Mucosa of descending colon (tissue), 3 donors: ENCODE measurements around the gene SLC22A7. TPM values are rescaled to one million over a fixed set of nuclear protein-coding genes. Genes with fewer than 3 reads are reported as not detected.
"Not testable (repeated sequence)": the region's sequence is repeated elsewhere in the genome, so short reads cannot be mapped to it uniquely, and the experiment has no call there.

Source experiments
- ATAC-seq: fragments of 200-7000 bp; cut with Tn5 transposase; one replicate; pipeline ENCODE4 v1.9.1; 2020; ENCODE audit warnings: mild to moderate bottlenecking, moderate library complexity
- DNase-seq, 3 donors: peaks; one replicate each; pipeline ENCODE4 v3.0.0-alpha.2; 2020
- H3K36me3 ChIP-seq: fragments of 200-600 bp; one replicate; pipeline ENCODE4 v1.8.0; 2021; ENCODE audit warnings: low read depth, mild to moderate bottlenecking
- H3K4me1 ChIP-seq: fragments of 200-600 bp; one replicate; pipeline ENCODE4 v1.8.0; 2021; ENCODE audit warnings: low read depth, mild to moderate bottlenecking
- H3K4me3 ChIP-seq: fragments of 200-600 bp; one replicate; pipeline ENCODE4 v1.8.0; 2021; ENCODE audit warnings: mild to moderate bottlenecking
- H3K9me3 ChIP-seq: fragments of 200-600 bp; one replicate; pipeline ENCODE4 v1.8.0; 2021; ENCODE audit warnings: mild to moderate bottlenecking
- intact Hi-C, 2 donors: fragments of 100-400 bp; cut with DNase I in 1 of 2; cut with micrococcal nuclease in 1 of 2; formaldehyde crosslinking; loops; one replicate each; pipeline versions ENCODE4 v1.11.0 to v1.11.1; 2022; cut with DNase I, micrococcal nuclease
- total RNA-seq, 3 donors: library from RNA; stranded (reverse); fragmentation: NEBNext Ultra II Directional in 2 of 3; extraction: Animal tissue kit (Norgen Biotek cat#: 25700) in 2 of 3; gene quantifications; one replicate each; pipeline versions ENCODE4 v1.2.1 to v1.2.4, GENCODE V29; 2021 to 2023
- TF ChIP-seq, protein P1 (sequence below): fragments of 200-600 bp; IDR thresholded peaks from one replicate; pipeline ENCODE4 v1.8.0; 2022; ENCODE audit warnings: antibody characterized with exemption, mild to moderate bottlenecking
- donor health status: DM: no; HTN: no; CAD: no; lungs with moderate emphysema.
- donor health status: DM: no; HTN: no; CAD: no.
- donor health status: DM: no; HTN: yes; CAD: no.

The SLC22A7 gene
- total RNA-seq, 3 donors from 2014 or later = 0.32 TPM; not detected in 2

- H3K9me3 ChIP-seq = no peaks in the 10 kb centered on the region
- no peak for DNase-seq
- no peak overlapping the region for H3K4me3 ChIP-seq
- ATAC-seq = no peak
- TF ChIP-seq, protein P1, sequence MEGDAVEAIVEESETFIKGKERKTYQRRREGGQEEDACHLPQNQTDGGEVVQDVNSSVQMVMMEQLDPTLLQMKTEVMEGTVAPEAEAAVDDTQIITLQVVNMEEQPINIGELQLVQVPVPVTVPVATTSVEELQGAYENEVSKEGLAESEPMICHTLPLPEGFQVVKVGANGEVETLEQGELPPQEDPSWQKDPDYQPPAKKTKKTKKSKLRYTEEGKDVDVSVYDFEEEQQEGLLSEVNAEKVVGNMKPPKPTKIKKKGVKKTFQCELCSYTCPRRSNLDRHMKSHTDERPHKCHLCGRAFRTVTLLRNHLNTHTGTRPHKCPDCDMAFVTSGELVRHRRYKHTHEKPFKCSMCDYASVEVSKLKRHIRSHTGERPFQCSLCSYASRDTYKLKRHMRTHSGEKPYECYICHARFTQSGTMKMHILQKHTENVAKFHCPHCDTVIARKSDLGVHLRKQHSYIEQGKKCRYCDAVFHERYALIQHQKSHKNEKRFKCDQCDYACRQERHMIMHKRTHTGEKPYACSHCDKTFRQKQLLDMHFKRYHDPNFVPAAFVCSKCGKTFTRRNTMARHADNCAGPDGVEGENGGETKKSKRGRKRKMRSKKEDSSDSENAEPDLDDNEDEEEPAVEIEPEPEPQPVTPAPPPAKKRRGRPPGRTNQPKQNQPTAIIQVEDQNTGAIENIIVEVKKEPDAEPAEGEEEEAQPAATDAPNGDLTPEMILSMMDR = no peak
- intact Hi-C loops = no loop called here
- H3K36me3 ChIP-seq = no peaks in the 10 kb centered on the region
- H3K4me1 ChIP-seq = no peaks in the 10 kb centered on the region
These were observed 49.0 kb downstream of the SLC22A7 start for GRCh38 chr6:43347021-43347420.

GRCh38 chr6:43347444-43347843 lies 49.4 kb downstream of the SLC22A7 start:
- TF ChIP-seq, protein P1 = no peak
- DNase-seq = no peak
- no peak for ATAC-seq
- Histone ChIP-seq H3K36me3 (no peaks in the 10 kb centered on the region), H3K9me3 (no peaks in the 10 kb centered on the region), H3K4me1 (no peaks in the 10 kb centered on the region), H3K4me3 (no peak overlapping the region)
- intact Hi-C loops = no loop called here

DNA sequence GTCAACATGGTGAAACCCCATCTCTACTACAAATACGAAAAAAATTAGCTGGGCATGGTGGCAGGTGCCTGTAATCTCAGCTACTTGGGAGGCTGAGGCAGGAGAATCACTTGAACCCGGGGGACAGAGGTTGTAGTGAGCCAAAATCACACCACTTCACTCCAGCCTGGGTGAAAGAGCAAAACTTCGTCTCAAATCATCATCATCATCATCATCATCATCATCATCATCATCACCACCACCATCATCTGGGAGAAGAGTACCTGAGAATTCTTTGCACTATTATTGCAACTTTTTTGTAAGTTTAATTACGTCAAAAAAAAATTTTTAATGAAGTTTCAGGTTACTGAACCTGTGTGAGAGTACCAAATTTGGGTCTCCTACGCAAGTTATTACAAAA lies 53.9 kb downstream of the SLC22A7 start:
- intact Hi-C loops, ATAC-seq, H3K4me3 ChIP-seq, DNase-seq, H3K4me1 ChIP-seq, H3K9me3 ChIP-seq, H3K36me3 ChIP-seq: not testable (repeated sequence)

Other genes with a start within 250 kb of the SLC22A7 start
- gene CUL7, start 244.4 kb upstream of the SLC22A7 start, total RNA-seq = 10 to 100 TPM; 15.1 to 16.2 (median 15.3) TPM
- gene MRPL2, start 238.8 kb upstream of the SLC22A7 start, total RNA-seq = 10 to 100 TPM; 58.7 to 82.8 (median 75.2) TPM
- 100 to 1,000 TPM in 1 of 3 donors, 10 to 100 TPM in 2; 69.1 to 144 (median 99.1) TPM for gene KLC4, start 238.6 kb upstream of the SLC22A7 start, total RNA-seq
- gene PTK7, start 221.9 kb upstream of the SLC22A7 start, total RNA-seq = 10 to 100 TPM in 1 of 3 donors, 1 to 10 TPM in 2; 8.3 to 12.9 (median 9.4) TPM
- gene SRF, start 127.0 kb upstream of the SLC22A7 start, total RNA-seq = 10 to 100 TPM; 19.5 to 87.1 (median 26.3) TPM
- 10 to 100 TPM; 35.9 to 46.9 (median 44.3) TPM for gene CUL9, start 116.1 kb upstream of the SLC22A7 start, total RNA-seq
- 10 to 100 TPM; 42.7 to 69.0 (median 45.7) TPM for gene DNPH1, start 68.8 kb upstream of the SLC22A7 start, total RNA-seq
- gene TTBK1, start 54.8 kb upstream of the SLC22A7 start, total RNA-seq = under 1 TPM; 0.24 to 0.95 (median 0.93) TPM
- 1 to 10 TPM in 2 of 3 donors, under 1 TPM in 1; 0.77 to 1.8 (median 1.3) TPM for gene CRIP3, start 10.6 kb downstream of the SLC22A7 start, total RNA-seq
- 10 to 100 TPM; 12.4 to 24.3 (median 16.9) TPM for gene ZNF318, start 71.4 kb downstream of the SLC22A7 start, total RNA-seq
- 10 to 100 TPM; 25.3 to 43.3 (median 37.4) TPM for gene ABCC10, start 129.3 kb downstream of the SLC22A7 start, total RNA-seq
- gene DLK2, start 157.3 kb downstream of the SLC22A7 start, total RNA-seq = under 1 TPM in 1 of 3 donors, not detected in 2; 0.47 TPM
- gene TJAP1, start 179.3 kb downstream of the SLC22A7 start, total RNA-seq = 10 to 100 TPM; 20.8 to 33.8 (median 26.3) TPM
- 1 to 10 TPM in 1 of 3 donors, under 1 TPM in 2; 0.23 to 1.2 (median 0.46) TPM for gene LRRC73, start 212.1 kb downstream of the SLC22A7 start, total RNA-seq
- 100 to 1,000 TPM in 2 of 3 donors, 10 to 100 TPM in 1; 88.4 to 131 (median 105) TPM for gene YIPF3, start 218.7 kb downstream of the SLC22A7 start, total RNA-seq
- 10 to 100 TPM; 27.5 to 29.8 (median 27.9) TPM for gene POLR1C, start 218.8 kb downstream of the SLC22A7 start, total RNA-seq